Amygdala (tissue), 56 donors: ENCODE data around the gene CIAO3.

Experiments used
- DNase-seq, 56 donors: peaks; one replicate each; lab custom pipeline; 2025; lab: John Stamatoyannopoulos, UW

The CIAO3 gene

DNA sequence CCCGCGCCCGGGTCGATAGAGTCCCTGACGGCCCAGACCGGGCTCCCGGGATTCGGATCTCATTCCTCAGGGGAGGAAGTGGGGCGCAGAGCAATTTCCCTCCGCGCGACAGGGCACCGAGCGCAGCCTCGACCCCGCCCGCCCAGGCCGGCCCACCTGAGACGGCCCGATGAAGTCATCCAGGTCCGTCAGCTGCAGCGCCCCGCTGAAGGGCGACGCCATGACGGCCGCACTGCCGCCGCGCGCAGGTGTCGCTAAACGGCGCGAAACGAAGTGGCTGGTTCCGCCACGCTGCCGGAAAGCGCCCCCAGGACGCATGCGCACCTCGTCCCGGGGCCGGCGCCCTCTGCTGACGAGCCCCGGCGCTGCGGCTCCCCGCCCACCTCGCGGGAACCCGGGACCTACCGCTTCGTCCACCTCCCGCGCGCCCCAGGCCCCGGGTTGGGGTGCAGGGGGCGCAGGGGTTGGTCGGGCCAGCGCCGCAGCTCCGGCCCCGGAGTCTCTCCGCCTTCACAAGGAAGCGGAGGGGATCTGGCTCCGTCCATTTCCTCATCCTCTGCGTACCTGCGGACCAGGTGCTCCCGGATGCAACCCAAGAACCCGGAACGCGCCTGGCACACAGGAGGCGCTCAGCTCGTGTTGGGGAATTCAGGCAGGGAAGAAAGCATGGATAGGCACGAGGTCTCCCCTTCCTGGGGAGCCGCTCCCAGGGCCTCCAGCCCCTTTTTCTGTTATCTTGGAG is at the start of gene CIAO3:
TSS of gene CIAO3 (minus strand) at position 234 of the 742 bp plus-strand sequence. CDS start at position 222, 12 bp downstream.
- peak in 55 of 56 donors; percentile 15 to 92 (median 74) for DNase-seq

DNA sequence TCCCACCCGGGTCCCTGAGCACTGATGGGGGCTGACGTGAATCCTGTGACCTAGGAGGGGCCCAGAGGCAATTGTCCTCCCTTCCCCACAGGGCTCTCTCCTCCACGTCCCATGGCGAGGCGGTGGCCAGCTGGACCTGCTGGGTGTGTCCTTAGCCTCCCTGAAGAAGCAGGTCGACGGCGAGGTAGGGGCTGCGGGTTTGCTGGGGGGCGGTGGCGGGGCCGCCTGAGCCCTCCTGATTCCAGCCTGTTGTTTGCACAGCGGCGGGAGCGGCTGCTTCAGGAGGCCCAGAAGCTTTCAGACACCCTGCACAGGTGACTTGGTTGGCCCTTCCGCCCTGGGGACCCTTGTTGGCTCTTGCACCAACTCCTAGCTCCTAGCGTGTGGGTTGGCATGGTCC is 49.3 kb upstream of the CIAO3 start:
- no peak for DNase-seq

DNA sequence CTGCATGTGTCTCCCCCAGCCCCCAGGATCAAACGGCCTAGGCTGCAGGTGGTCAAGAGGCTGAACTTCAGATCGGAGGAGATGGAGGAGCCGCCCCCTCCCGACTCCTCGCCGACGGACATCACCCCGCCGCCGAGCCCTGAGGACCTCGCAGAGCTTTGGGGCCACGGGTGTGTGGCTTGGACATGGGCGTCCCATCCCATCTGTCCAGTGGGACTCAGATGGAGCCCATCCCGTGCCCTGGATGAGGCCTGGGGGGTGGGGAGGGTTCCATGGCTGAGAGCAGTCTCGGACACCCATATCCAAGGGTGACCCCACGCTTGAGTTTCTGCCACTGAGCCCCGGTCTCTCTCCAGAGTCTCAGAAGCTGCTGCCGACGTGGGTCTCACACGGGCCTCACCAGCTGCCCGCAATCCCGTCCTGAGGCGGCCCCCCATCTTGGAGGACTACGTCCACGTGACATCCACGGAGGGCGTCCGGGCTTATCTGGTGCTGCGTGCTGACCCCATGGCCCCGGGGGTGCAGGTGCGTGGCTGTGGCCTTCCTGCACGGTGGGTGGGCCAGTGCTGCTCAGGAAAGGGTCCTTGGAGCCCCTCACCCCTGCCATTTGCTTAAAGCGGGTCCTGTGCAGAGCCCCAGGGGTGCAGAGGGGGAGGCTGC is 48.5 kb upstream of the CIAO3 start:
- DNase-seq: no peak

DNA sequence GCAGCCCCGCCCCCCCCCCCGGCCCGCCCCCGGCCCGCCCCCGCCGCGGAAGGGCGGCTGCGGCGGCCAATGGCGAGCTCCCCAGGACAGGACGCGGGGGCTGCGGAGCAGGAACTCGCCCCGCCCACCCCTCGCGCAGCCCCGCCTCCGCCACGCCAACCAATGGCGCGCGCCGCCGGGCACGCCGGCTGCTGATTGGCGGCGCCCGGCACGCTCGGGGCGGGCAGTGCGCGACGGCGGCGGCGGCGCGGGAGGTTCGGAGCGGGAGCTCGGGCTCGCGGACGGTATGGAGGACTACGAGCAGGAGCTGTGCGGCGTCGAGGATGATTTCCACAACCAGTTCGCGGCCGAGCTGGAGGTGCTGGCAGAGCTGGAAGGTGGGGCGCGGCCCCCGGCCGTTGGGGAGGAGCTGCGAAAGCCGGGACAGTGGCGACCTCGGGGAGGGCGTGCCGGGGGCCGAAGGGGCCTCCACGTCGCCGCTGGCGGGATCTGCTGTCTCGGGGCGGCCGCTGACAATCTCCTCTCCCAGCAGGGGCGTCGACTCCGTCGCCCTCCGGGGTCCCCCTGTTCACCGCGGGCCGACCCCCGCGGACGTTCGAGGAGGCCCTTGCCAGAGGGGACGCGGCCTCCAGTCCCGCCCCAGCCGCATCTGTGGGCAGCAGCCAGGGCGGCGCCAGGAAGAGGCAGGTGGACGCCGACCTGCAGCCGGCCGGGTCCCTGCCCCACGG is 47.8 kb upstream of the CIAO3 start, which contains the start of gene CHTF18:
TSS of gene CHTF18 (plus strand) at position 222 of the 728 bp plus-strand sequence. CDS start at position 287, 65 bp downstream.
- DNase-seq: peak in 55 of 56 donors; percentile 33 to 93 (median 82)

DNA sequence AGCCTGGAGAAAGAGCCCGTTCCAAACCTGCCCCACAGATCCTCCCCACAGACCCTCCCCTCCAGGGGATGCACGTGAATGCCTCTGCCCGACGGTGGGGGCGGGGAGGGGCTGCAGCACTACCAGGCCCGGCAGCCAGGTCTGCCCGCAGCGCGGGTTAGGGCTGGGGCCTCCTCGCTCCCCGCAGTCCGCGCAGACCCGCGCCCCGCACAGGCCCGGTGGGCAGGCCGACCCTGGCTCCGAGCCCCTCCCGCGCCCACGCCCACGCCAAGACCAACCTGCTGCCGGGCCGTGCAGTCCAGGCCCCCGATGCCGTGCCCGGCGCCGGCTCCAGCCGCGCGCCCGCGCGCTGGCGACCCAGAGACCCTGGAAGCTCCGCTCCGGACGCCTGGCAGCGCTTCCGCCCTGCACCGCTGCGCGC is 47.2 kb upstream of the CIAO3 start, which contains the start of gene RPUSD1:
TSS of gene RPUSD1 (minus strand) at position 404 of the 421 bp plus-strand sequence. CDS start 644 bp downstream, outside the sequence.
- DNase-seq: peak in 2 of 56 donors; percentile 36 to 51

DNA sequence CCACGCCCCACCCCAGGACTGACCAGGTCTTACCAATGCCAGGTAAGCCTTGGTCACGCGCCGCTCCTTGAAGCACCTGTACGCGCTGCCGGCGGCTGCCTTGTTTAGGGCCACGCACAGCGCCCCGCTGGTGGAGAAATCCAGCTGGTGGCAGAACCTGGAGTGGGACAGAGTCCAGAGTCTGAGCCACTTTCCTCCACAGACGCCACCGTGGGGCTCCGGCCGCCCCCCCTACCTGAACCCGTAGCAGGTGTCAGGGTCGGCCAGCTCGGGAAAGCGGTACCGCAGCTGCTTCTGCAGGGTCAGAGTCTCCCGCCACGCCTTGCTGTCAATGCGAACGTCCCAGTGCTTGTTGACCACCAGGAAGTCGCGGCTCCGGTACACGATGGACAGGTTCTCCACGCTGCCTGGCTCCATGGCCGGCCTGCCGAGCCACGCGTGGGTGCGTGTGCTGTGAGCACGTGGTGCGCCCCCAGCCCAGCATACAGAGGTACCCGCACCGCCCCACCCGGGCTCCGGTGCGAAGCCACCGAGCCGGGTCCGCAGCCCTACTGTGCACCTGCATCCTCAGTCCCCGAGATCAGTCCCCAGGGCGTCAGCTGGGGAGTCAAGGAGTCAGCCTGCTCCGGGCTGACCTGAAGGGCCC is 46.6 kb upstream of the CIAO3 start:
- no peak for DNase-seq

DNA sequence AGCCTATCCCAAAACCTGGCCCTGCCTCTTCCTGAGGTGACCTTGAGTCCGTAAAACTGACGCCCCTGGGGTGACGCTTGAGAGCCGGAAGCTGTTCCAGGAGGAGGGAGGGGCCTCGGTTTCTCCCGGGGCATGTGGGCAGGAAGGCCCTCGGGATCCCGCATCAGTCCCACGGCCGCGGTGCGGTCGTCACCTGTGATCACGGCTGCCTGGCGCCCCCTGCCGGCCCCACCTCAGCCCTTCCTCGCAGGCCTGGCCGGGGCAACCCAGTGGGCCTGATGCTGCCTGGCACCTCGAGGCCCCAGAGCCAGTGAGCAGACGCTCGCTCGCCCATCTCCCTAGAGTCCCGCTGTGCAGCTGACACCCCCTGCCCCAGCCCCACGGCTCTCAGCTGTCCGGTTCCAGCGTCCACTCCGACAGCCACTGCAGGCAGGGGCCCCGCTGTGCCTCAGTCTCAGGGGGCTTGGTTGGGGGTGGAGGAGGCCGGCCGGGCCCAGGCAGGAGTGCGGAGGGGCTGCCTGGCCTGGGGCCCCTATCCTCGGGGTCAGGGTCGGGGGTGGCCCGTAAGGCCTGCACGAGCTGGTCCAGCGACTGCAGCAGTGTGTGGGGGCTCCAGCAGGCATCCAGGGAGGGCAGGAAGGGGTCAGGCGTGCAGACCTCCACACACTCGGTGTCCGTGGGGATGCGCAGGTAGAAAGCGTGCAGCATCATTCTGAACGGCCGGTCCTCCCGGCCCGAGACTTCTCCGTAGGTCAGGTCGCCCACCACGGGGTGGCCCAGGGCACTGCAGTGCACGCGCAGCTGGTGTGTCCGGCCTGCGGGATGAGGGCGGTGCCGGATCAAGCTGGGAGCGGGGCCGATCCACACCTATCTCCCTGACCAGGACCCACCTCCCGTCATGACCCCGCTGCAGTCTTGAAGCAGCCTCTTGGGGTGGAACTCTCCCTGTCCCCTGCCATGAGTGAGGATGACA is 45.1 kb upstream of the CIAO3 start:
- DNase-seq: peak in 34 of 56 donors; percentile 1 to 72 (median 20)

DNA sequence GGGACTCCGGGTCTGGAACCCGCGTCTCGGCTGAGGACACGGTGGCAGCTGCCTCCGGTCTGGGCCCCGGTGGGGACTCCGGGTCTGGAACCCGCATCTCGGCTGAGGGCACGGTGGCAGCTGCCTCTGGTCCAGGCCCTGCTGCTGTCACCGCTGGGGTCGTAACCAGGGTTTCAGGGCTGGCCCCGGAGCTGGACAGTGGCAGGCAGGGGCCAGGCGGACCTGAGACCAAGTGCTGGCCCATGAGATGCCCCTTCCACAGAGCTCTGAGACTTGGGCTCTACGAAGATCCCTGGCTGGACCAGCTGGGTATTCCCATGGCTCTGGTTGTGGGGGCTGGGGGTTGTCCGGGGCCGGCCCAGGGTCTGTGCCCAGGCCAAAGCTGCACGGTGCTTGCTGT is 43.6 kb upstream of the CIAO3 start:
- DNase-seq: no peak

DNA sequence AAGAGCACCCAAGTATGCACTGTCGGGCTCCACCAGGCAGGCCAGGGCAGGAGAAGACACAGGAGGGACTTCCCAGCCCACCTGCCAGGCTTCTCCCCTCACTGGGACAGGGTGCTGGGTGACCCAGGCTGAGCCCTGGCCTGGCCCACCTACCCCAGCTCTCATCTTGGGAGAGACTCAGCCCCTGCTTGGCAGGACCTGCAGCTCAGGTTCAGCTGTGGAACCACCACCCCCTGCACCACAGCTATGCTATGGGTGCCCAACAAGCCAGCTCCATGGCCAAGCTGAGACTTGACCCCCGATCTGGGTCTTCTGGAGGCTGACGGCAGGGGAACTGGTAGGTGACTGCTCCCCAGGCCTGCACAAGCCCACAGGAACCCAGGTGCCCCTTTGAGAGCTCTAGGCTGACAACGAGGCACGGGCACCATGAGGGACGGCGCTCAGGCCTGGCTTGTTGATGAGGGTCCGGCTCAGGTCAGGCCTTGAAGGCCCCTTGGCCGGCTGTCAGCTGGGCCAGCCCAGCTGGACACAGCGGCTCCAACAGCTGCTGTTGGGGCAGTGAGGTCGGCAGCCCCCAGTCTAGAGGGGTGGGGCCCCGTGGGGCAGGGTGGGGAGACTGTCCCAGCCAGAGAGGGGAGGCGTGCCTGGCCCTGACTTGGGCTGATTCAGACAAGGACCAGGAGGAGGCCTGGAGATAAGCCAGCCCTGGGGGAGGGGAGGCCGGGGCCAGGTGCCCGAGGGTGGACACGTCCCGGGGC is 42.8 kb upstream of the CIAO3 start:
- DNase-seq: no peak

DNA sequence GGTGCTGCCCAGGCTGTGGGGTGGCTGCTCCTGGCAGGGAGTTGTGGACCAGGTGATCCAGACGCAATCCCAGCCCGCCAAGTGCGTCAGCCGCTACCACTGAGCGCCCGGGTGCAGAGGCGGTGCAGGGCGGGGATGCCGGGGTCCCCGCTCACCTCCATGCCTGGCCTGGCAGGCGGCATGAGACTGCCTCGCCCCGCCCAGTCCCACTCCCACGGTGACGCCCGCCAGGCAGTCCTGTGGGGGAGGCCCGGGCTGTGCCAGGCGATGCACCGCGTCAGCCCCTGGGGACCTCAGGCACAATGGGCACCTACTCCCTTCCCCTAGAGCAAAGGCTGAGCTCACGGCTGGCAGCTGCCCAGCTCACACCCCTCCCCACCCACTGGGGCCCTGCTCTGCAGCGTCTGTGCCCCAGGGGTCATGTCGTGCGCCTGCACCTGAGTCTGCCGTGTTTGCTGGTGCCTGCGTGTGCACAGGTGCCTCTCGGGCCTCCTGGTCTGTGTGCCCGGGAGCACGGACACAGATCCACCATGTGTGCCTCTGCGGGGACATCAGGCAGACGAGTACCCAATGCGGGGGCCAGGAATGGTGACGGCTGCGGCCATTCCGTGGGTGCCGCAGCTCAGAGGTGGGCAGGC is 42.1 kb upstream of the CIAO3 start:
- DNase-seq: peak in 2 of 56 donors; percentile 35 to 70

DNA sequence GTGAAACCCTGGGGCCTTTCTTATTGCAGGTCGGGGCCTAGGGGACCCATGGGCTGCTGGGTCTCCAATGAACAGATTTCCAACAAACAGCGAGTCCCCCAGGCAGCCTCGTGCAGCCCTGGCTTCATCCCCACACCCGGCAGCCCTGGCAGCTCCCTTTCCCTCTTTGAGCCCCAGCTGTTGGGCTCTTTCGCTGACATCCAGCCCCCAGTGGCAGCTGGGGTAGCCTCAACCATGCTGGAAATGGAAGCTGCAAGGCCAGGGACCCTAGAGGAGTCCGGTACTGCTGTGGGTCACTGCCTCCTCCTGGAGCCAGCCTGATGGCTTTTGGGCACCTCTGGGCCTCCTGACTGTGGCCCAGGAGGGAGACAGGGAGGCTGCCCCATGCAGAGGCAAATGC is 41.5 kb upstream of the CIAO3 start:
- no peak for DNase-seq

DNA sequence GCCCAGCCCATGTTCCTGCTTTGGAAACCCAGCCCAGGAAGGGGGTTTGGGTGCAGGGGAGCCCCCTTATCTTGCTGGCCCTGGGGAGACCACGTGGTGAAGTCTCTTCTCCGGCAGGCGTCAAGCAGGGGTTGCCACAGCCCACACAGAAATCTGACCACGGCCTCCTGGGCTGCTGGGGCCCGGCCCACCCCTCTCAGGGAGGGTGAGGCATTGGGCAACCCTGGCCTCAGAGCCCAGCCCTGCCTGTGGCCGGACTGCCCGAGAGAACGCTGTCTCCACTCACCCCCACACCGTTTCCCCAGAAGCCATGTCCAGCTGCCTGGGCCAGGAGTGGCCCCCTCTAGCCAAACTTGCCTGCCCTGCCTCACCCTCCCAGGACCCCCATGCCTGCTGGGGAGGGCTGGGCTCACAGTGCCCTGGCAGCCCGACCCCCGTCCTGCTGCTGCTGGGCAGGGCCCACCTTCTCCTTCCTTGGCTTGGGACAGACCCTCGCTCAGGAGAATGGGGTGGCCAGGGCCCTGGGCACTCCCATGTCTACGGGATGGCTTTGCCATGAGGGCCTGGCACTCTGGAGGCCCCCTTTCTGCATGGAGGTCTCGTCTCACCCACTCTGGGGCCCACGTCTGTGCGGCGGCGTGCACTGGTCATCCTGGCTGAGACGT is 40.7 kb upstream of the CIAO3 start:
- DNase-seq: no peak

DNA sequence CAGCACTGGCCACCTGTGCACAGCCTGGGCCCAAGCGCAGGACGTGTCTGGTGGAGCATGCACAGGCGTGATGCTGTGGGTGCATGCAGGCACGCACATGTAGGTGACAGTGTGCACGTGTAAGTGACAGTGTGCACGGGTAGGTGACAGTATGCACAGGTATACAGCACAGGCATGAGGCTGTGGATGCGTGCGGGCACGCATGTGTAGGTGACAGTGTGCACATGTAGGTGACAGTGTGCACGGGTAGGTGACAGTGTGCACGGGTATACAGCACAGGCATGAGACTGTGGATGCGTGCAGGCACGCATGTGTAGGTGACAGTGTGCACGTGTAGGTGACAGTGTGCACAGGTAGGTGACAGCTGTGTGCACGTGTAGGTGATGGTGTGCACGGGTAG is 39.5 kb upstream of the CIAO3 start:
- no peak for DNase-seq

DNA sequence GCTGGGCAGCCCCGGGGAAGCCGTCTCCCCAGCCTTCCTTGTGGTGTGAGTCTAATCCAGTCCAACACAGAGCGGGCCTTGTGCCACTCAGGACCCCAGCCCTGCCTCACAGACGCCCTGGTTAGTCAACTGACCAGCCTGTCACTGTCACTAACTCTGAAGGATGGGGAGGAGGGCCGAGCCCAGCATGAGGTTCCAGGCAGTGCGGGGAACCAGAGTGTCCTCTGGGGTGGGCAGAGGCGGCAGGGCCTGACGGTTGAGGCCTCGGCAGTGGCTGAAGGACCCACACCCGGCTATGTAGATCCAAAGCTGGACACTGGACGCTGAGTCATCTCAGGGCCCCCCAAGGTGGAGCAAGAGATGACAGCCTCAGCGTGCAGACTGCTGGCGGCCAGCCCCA is 38.8 kb upstream of the CIAO3 start:
- DNase-seq: no peak

DNA sequence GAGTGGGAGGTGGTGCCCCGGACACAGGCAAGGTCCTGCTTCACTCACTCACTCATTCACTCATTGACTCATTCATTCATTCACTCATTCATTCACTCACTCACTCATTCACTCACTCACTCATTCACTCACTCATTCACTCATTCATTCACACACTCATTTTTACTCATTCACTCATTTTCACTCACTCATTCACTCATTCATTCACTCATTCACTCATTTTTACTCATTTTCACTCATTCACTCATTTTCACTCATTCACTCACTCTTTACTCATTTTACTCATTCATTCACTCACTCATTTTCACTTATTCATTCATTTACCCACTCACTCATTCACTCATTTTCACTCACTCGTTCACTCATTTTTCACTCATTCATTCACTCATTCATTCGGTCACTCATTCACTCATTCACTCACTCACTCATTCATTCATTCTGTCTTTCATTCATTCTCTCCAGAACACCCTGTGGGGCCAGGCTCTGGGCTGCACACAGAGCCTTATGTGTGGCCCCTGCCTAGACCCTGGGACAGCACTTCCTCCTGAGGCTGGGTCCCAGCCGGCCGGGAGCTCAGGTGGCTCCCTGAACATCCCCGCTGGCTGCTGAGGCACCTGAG is 38.2 kb upstream of the CIAO3 start:
- DNase-seq: no peak

DNA sequence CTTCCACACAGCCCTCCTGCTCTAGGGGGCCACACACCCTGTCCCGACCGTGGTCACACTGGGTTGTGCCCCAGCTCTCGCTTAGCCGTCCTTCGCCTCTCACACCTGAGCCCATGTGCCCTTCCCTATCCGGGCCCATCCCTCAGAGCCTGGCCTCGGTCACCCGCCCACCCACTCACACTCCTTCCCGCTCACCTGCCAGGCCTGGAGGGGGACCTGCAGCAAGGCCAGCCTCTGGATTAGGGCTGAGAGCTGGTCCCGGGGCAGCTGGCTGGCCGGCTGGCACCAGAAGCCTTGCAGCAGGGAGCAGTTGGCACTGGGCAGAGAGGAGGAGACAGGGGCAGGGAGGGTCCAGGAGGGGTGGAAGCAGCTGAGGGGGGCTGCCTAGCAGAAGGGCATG is 37.6 kb upstream of the CIAO3 start:
- DNase-seq: no peak

DNA sequence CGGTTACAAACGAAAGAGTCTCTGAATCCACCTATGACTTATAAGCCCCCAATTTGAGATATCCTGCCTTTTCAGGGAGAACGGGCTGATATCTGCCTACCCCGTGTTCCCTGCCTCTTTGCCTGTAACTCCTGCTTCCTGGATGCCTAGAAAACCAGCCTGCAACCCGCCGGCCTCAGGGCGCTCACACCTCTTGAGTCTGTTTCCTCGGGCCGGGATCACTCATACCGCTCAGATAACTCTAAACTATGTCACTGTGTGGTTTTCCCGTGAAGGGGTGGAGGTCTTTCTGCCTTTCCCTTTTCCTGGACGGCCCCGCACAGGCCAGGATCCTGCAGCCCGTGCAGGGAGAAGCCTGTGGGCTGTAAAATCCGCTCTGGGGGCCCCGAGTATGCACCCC is 37.0 kb upstream of the CIAO3 start:
- no peak for DNase-seq
